PC-3 (cell line): ENCODE data around the gene JAZF1. TPM values are rescaled to one million over a fixed set of nuclear protein-coding genes. Genes with fewer than 3 reads are reported as not detected.

Source experiments
- ATAC-seq: fragments of 200-7000 bp; cut with Tn5 transposase; 2 replicates; pipeline ENCODE4 v1.9.1; 2020; ENCODE audit warnings: mild to moderate bottlenecking, moderate library complexity
- BruUV-seq: library from RNA; stranded (reverse); fragments of 400-500 nt; replicated peaks from 2 replicates; lab custom pipeline; 2021; lab: Mats Ljungman, UMichigan
- CTCF ChIA-PET: fragments of 300-600 bp; sonication (Branson Sonifier 250); formaldehyde crosslinking; loops from one replicate; lab custom pipeline; 2022; ENCODE audit warnings: antibody characterized with exemption; lab: Charles Lee
- POLR2A ChIA-PET: fragments of 300-600 bp; sonication (Branson Sonifier 250); formaldehyde crosslinking; loops from one replicate; lab custom pipeline; 2022; ENCODE audit warnings: antibody characterized with exemption; ENCODE audit not compliant: unreplicated experiment; lab: Charles Lee
- DNase-seq: peaks from one replicate; pipeline ENCODE4 v3.0.0-alpha.2; 2015
- H2AFZ ChIP-seq: fragments of 300-600 bp; sonication (generic); 2 replicates; pipeline ENCODE4 v1.6.0; 2016; ENCODE audit warnings: antibody characterized with exemption, low read length
- H3F3A ChIP-seq: fragments of 300-600 bp; sonication (generic); one replicate; pipeline ENCODE4 v1.6.0; 2017; ENCODE audit warnings: antibody characterized with exemption, low read length, control low read depth, mild to moderate bottlenecking; ENCODE audit not compliant: unreplicated experiment
- H3K27ac ChIP-seq: fragments of 300-600 bp; sonication (generic); 2 replicates; pipeline ENCODE4 v1.5.1; 2016; ENCODE audit warnings: mild to moderate bottlenecking, low read length
- H3K27me3 ChIP-seq: fragments of 300-600 bp; sonication (generic); 2 replicates; pipeline ENCODE4 v1.6.1; 2016; ENCODE audit warnings: low read length, mixed read lengths
- H3K36me3 ChIP-seq: fragments of 300-600 bp; sonication (generic); 2 replicates; pipeline ENCODE4 v1.6.1; 2016; ENCODE audit warnings: low read depth, mixed run types, low read length, mixed read lengths
- H3K4me1 ChIP-seq: fragments of 300-600 bp; sonication (generic); 2 replicates; pipeline ENCODE4 v1.5.1; 2016; ENCODE audit warnings: low read length; ENCODE audit not compliant: insufficient read depth
- H3K4me2 ChIP-seq: fragments of 300-600 bp; sonication (generic); 2 replicates; pipeline ENCODE4 v1.6.0; 2016; ENCODE audit warnings: low read length
- H3K4me3 ChIP-seq: fragments of 300-600 bp; sonication (generic); 2 replicates; pipeline ENCODE4 v1.5.1; 2016; ENCODE audit warnings: mild to moderate bottlenecking, low read length, mixed read lengths
- H3K79me2 ChIP-seq: fragments of 300-600 bp; sonication (generic); 2 replicates; pipeline ENCODE4 v1.6.1; 2017; ENCODE audit warnings: low read length, mixed read lengths
- H3K9ac ChIP-seq: fragments of 300-600 bp; sonication (generic); 2 replicates; pipeline ENCODE4 v1.6.0; 2016; ENCODE audit warnings: mild to moderate bottlenecking, low read length
- H3K9me2 ChIP-seq: fragments of 300-600 bp; sonication (generic); replicated peaks from 2 replicates; pipeline ENCODE4 v1.6.1; 2016; ENCODE audit warnings: mixed run types, low read length, mixed read lengths
- H3K9me3 ChIP-seq: fragments of 300-600 bp; sonication (generic); 2 replicates; pipeline ENCODE4 v1.6.1; 2016; ENCODE audit warnings: low read length, mixed read lengths
- H4K20me1 ChIP-seq: fragments of 300-600 bp; sonication (generic); 2 replicates; pipeline ENCODE4 v1.6.1; 2016; ENCODE audit warnings: low read length, mixed read lengths
- CTCF ChIP-seq: fragments of 300-600 bp; sonication (generic); conservative IDR thresholded peaks from 2 replicates; pipeline ENCODE4 v1.5.1; 2017; ENCODE audit warnings: antibody characterized with exemption, low read depth, mild to moderate bottlenecking, low read length
- EZH2 ChIP-seq: fragments of 300-600 bp; sonication (generic); IDR thresholded peaks from one replicate; pipeline ENCODE4 v1.6.1; 2017; ENCODE audit warnings: antibody characterized with exemption, mild to moderate bottlenecking, low read length; ENCODE audit not compliant: unreplicated experiment
- EZH2phosphoT487 ChIP-seq: fragments of 300-600 bp; sonication (generic); IDR thresholded peaks from 2 replicates; pipeline ENCODE4 v1.6.1; 2018; ENCODE audit warnings: mild to moderate bottlenecking, antibody characterized with exemption, low read length, borderline replicate concordance
- intact Hi-C: fragments of 100-400 bp; cut with micrococcal nuclease; formaldehyde crosslinking; loops from 2 replicates; pipeline ENCODE4 v1.9.0; 2023
- total RNA-seq: library from RNA; depleted of rRNA; stranded (reverse); fragments of >200 nt; gene quantifications from 2 replicates; pipeline ENCODE4 v1.2.3, GENCODE V29; 2014

Gene JAZF1
- total RNA-seq, 1 experiment from 2014 or later: 2.3 TPM

GRCh38 chr7:27958933-27959548 lies 221.6 kb downstream of the JAZF1 start:
- no peaks in the 10 kb centered on the region for H3F3A ChIP-seq
- H3K4me1 ChIP-seq: peaks cover 7% of the 10 kb centered on the region
- H3K9me2 ChIP-seq: no peaks in the 10 kb centered on the region
- H3K79me2 ChIP-seq: no peaks in the 10 kb centered on the region
- ChIA-PET POLR2A (no interaction called here), CTCF (no interaction called here)
- no peak for DNase-seq
- TF ChIP-seq CTCF: no peak
- no peak for TF ChIP-seq EZH2
- TF ChIP-seq EZH2phosphoT487: no peak
- no peak overlapping the region for H3K4me3 ChIP-seq
- H3K9ac ChIP-seq: no peak overlapping the region
- no peak overlapping the region for H3K27ac ChIP-seq
- no peak for ATAC-seq
- no peaks in the 10 kb centered on the region for H3K36me3 ChIP-seq
- no peaks in the 10 kb centered on the region for H4K20me1 ChIP-seq
- H2AFZ ChIP-seq: no peak overlapping the region
- no peaks in the 10 kb centered on the region for H3K9me3 ChIP-seq
- H3K4me2 ChIP-seq: no peak overlapping the region
- intact Hi-C loops: no loop called here
- no TSS peak for BruUV-seq
- no peaks in the 10 kb centered on the region for H3K27me3 ChIP-seq

- H3K4me3 ChIP-seq: no peak overlapping the region
- H3K9me3 ChIP-seq: no peaks in the 10 kb centered on the region
- H3K4me2 ChIP-seq: no peak overlapping the region
- TF ChIP-seq EZH2phosphoT487 (no peak), EZH2 (no peak), CTCF (no peak)
- intact Hi-C loops: no loop called here
- no peaks in the 10 kb centered on the region for H3K9me2 ChIP-seq
- H3F3A ChIP-seq: no peaks in the 10 kb centered on the region
- H3K4me1 ChIP-seq: no peaks in the 10 kb centered on the region
- no peaks in the 10 kb centered on the region for H3K79me2 ChIP-seq
- H2AFZ ChIP-seq: no peak overlapping the region
- no peak overlapping the region for H3K27ac ChIP-seq
- no TSS peak for BruUV-seq
- H3K27me3 ChIP-seq: no peaks in the 10 kb centered on the region
- ATAC-seq (no peak), DNase-seq (no peak)
- H4K20me1 ChIP-seq: no peaks in the 10 kb centered on the region
- CTCF ChIA-PET: no interaction called here
- no peaks in the 10 kb centered on the region for H3K36me3 ChIP-seq
- H3K9ac ChIP-seq: no peak overlapping the region
- POLR2A ChIA-PET: no interaction called here
Observed at GRCh38 chr7:27955596-27955995, 225.0 kb downstream of the JAZF1 start.

GRCh38 chr7:27955011-27955410 lies 225.6 kb downstream of the JAZF1 start:
- H3K36me3 ChIP-seq: no peaks in the 10 kb centered on the region
- ATAC-seq (no peak), DNase-seq (no peak)
- no peaks in the 10 kb centered on the region for H4K20me1 ChIP-seq
- POLR2A ChIA-PET: no interaction called here
- no peak overlapping the region for H2AFZ ChIP-seq
- H3K79me2 ChIP-seq: no peaks in the 10 kb centered on the region
- no peaks in the 10 kb centered on the region for H3K9me2 ChIP-seq
- no peak overlapping the region for H3K4me3 ChIP-seq
- no peaks in the 10 kb centered on the region for H3F3A ChIP-seq
- TF ChIP-seq EZH2phosphoT487 (no peak), EZH2 (no peak), CTCF (no peak)
- no peaks in the 10 kb centered on the region for H3K9me3 ChIP-seq
- H3K27ac ChIP-seq: no peak overlapping the region
- intact Hi-C loops: no loop called here
- BruUV-seq: no TSS peak
- no peak overlapping the region for H3K4me2 ChIP-seq
- H3K9ac ChIP-seq: no peak overlapping the region
- H3K27me3 ChIP-seq: no peaks in the 10 kb centered on the region
- CTCF ChIA-PET: no interaction called here
- no peaks in the 10 kb centered on the region for H3K4me1 ChIP-seq
